Measurements from ENCODE around the gene CMTM5. TPM values are rescaled to one million over a fixed set of nuclear protein-coding genes. Genes with fewer than 3 reads are reported as not detected.
A peak's percentile ranks its signal among the peaks of the same experiment; 100 is the strongest.

CMTM5 gene
- total RNA-seq, 1 donor from 2014 or later: not detected

GRCh38 chr14:23377573-23378563, 1.0 kb downstream of the CMTM5 start:
- Mint-ChIP-seq H3K9me3 (no peaks in the 10 kb centered on the region), H3K27me3 (ENCODE audit: low read depth) (peaks cover 37% of the 10 kb centered on the region)
- DNase-seq (ENCODE audit: low spot score in 2 of 2, unreplicated experiment in 2 of 2): no peak

GRCh38 chr14:23378612-23379220, 1.9 kb downstream of the CMTM5 start:
- Mint-ChIP-seq H3K36me3 (no peaks in the 10 kb centered on the region), H3K27me3 (ENCODE audit: low read depth) (peaks cover 38% of the 10 kb centered on the region), H3K27ac (no peak overlapping the region), H3K4me1 (no peaks in the 10 kb centered on the region), H3K9me3 (no peaks in the 10 kb centered on the region), H3K4me3 (no peak overlapping the region)
- no peak for TF ChIP-seq CTCF (IDR thresholded peaks at IDR 0.05; ENCODE audit: unreplicated experiment)
- no peak for DNase-seq (ENCODE audit: low spot score in 2 of 2, unreplicated experiment in 2 of 2)

More at GRCh38 chr14:23377573-23378563, 1.0 kb downstream of the CMTM5 start:
- TF ChIP-seq CTCF (IDR thresholded peaks at IDR 0.05; ENCODE audit: unreplicated experiment): no peak
- Mint-ChIP-seq H3K4me3 (no peak overlapping the region), H3K4me1 (no peaks in the 10 kb centered on the region), H3K36me3 (no peaks in the 10 kb centered on the region), H3K27ac (no peak overlapping the region)

- Mint-ChIP-seq H3K27me3 (ENCODE audit: low read depth) (peaks cover 39% of the 10 kb centered on the region), H3K36me3 (no peaks in the 10 kb centered on the region), H3K9me3 (no peaks in the 10 kb centered on the region), H3K4me3 (no peak overlapping the region), H3K27ac (no peak overlapping the region), H3K4me1 (no peaks in the 10 kb centered on the region)
- TF ChIP-seq CTCF (IDR thresholded peaks at IDR 0.05; ENCODE audit: unreplicated experiment): peak; percentile 78
- DNase-seq (ENCODE audit: low spot score in 2 of 2, unreplicated experiment in 2 of 2): peak in 1 of 2 experiments; percentile 74
These were observed 2.7 kb downstream of the CMTM5 start for GRCh38 chr14:23379366-23380196.

GRCh38 chr14:23380197-23380914, 3.5 kb downstream of the CMTM5 start:
- DNase-seq (ENCODE audit: low spot score in 2 of 2, unreplicated experiment in 2 of 2): no peak
- Mint-ChIP-seq H3K36me3 (no peaks in the 10 kb centered on the region), H3K27me3 (ENCODE audit: low read depth) (peaks cover 39% of the 10 kb centered on the region), H3K4me3 (no peak overlapping the region), H3K9me3 (no peaks in the 10 kb centered on the region), H3K4me1 (peaks cover 3% of the 10 kb centered on the region), H3K27ac (no peak overlapping the region)
- no peak for TF ChIP-seq CTCF (IDR thresholded peaks at IDR 0.05; ENCODE audit: unreplicated experiment)

- no peaks in the 10 kb centered on the region for H3K9me3 Mint-ChIP-seq
- no peak overlapping the region for H3K27ac Mint-ChIP-seq
- H3K36me3 Mint-ChIP-seq: no peaks in the 10 kb centered on the region
- peaks cover 39% of the 10 kb centered on the region for H3K27me3 Mint-ChIP-seq (ENCODE audit: low read depth)
- no peak for TF ChIP-seq CTCF (IDR thresholded peaks at IDR 0.05; ENCODE audit: unreplicated experiment)
- DNase-seq (ENCODE audit: low spot score in 2 of 2, unreplicated experiment in 2 of 2): no peak
- no peak overlapping the region for H3K4me3 Mint-ChIP-seq
- H3K4me1 Mint-ChIP-seq: peaks cover 4% of the 10 kb centered on the region
These were observed 4.1 kb downstream of the CMTM5 start for GRCh38 chr14:23380976-23381375.
